IMR-90 (cell line): Measurements from ENCODE around the gene L1TD1.

ENCODE experiments used
- TF ChIP-seq, protein P1 (sequence below): fragments of 150-350 bp; IDR thresholded peaks from 2 replicates; pipeline ENCODE4 v1.6.1; 2017; ENCODE audit warnings: mild to moderate bottlenecking, antibody characterized with exemption, low read length, low read depth
- TF ChIP-seq, protein P2 (sequence below): conservative IDR thresholded peaks from 2 replicates; pipeline ENCODE4 v1.5.1; 2012; ENCODE audit warnings: mild to moderate bottlenecking, low read depth, low read length, improper control_type of control experiment

DNA sequence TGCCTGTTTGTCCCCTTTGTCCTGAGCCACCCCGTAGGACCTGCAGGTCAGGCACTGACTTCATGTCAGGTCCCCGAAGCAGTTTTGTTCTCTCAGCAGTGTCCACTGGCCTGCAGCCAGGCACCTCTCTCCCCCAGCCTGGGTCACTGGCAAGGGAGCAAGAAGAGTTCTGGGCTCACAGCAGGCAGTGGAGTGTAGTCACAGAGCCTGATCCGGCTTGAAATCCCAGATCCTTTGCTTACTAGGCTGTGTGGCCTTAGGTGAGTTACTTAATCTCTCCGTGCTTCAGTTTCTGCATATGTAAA is 34.2 kb downstream of the L1TD1 start:
- TF ChIP-seq, protein P1, sequence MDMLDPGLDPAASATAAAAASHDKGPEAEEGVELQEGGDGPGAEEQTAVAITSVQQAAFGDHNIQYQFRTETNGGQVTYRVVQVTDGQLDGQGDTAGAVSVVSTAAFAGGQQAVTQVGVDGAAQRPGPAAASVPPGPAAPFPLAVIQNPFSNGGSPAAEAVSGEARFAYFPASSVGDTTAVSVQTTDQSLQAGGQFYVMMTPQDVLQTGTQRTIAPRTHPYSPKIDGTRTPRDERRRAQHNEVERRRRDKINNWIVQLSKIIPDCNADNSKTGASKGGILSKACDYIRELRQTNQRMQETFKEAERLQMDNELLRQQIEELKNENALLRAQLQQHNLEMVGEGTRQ, result no peak
- TF ChIP-seq, protein P2, sequence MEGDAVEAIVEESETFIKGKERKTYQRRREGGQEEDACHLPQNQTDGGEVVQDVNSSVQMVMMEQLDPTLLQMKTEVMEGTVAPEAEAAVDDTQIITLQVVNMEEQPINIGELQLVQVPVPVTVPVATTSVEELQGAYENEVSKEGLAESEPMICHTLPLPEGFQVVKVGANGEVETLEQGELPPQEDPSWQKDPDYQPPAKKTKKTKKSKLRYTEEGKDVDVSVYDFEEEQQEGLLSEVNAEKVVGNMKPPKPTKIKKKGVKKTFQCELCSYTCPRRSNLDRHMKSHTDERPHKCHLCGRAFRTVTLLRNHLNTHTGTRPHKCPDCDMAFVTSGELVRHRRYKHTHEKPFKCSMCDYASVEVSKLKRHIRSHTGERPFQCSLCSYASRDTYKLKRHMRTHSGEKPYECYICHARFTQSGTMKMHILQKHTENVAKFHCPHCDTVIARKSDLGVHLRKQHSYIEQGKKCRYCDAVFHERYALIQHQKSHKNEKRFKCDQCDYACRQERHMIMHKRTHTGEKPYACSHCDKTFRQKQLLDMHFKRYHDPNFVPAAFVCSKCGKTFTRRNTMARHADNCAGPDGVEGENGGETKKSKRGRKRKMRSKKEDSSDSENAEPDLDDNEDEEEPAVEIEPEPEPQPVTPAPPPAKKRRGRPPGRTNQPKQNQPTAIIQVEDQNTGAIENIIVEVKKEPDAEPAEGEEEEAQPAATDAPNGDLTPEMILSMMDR, result no peak
